BE2C (cell line): ENCODE measurements around the gene B3GALT2.
A peak's percentile ranks its signal among the peaks of the same experiment; 100 is the strongest.

Experiments
- DNase-seq: peaks from one replicate; pipeline ENCODE4 v3.0.0-alpha.2; 2020
- H3K27me3 ChIP-seq: fragments of 250-450 bp; sonication (Bioruptor Pico); 2 replicates; pipeline ENCODE4 v1.5.1; 2020; ENCODE audit warnings: mild to moderate bottlenecking
- H3K36me3 ChIP-seq: fragments of 250-450 bp; sonication (Bioruptor Pico); 2 replicates; pipeline ENCODE4 v1.5.1; 2020; ENCODE audit warnings: mild to moderate bottlenecking
- H3K4me1 ChIP-seq: fragments of 250-450 bp; sonication (Bioruptor Pico); 2 replicates; pipeline ENCODE4 v1.5.1; 2020
- H3K4me3 ChIP-seq: 2 replicates; pipeline ENCODE4 v1.5.1; 2011; ENCODE audit warnings: low read depth, low read length
- H3K9me3 ChIP-seq: fragments of 250-450 bp; sonication (Bioruptor Pico); 2 replicates; pipeline ENCODE4 v1.5.1; 2020
- TF ChIP-seq, protein P1 (sequence below): IDR thresholded peaks from 2 replicates; pipeline ENCODE4 v1.5.1; 2012; ENCODE audit warnings: mild to moderate bottlenecking, low read depth, low read length

B3GALT2 gene

DNA sequence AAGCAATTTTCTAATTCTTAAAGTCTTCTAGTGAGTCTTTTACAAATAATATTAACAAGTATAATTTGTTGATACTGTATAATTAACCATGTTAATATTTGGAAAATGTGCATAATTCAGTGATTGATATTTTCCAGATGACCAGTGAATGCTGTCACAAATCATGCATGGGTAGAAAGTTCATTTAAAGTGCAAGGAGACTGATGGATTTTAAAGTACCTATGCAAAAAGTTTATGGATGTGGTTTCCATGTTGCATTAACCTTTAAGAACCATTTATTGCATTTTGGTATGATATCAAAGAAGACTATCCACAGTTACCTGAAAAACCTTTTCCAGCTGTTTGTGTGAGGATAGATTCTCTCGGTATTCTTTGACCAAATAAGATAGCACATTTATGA lies 41.4 kb downstream of the B3GALT2 start:
- no peaks in the 10 kb centered on the region for H3K4me1 ChIP-seq
- H3K36me3 ChIP-seq, result peaks cover 45% of the 10 kb centered on the region
- H3K9me3 ChIP-seq, result no peaks in the 10 kb centered on the region
- no peak overlapping the region for H3K4me3 ChIP-seq
- no peaks in the 10 kb centered on the region for H3K27me3 ChIP-seq
- DNase-seq, result no peak
- TF ChIP-seq, protein P1, sequence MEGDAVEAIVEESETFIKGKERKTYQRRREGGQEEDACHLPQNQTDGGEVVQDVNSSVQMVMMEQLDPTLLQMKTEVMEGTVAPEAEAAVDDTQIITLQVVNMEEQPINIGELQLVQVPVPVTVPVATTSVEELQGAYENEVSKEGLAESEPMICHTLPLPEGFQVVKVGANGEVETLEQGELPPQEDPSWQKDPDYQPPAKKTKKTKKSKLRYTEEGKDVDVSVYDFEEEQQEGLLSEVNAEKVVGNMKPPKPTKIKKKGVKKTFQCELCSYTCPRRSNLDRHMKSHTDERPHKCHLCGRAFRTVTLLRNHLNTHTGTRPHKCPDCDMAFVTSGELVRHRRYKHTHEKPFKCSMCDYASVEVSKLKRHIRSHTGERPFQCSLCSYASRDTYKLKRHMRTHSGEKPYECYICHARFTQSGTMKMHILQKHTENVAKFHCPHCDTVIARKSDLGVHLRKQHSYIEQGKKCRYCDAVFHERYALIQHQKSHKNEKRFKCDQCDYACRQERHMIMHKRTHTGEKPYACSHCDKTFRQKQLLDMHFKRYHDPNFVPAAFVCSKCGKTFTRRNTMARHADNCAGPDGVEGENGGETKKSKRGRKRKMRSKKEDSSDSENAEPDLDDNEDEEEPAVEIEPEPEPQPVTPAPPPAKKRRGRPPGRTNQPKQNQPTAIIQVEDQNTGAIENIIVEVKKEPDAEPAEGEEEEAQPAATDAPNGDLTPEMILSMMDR, result no peak

DNA sequence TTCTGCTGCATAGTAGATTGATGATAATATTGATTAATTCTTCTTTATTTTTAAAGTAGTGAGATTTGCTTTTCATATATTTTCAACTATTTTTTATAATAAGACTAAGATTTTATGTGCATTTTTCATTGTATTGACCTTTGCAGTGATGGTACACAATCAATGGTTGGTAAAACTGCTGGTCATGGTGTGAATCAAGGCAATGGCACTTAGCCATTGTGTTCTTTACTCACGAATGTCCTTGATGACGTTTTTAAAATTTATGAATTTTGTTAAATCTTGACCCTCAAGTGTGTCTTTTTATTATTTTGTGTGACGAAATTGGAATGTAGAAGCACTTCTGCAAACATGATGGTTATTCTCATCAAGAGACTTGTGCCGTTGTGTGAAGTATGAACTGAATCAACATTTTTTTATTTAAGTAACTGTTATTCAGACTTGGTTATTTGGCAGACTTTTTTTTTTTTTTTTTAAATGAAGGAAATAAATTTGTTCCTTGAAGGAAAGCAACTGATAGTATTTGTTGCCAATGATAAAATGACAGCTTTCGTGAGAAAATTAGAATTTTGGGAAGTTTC lies 42.0 kb downstream of the B3GALT2 start:
- Histone ChIP-seq H3K36me3 (peaks cover 48% of the 10 kb centered on the region), H3K4me3 (no peak overlapping the region), H3K4me1 (no peaks in the 10 kb centered on the region), H3K9me3 (no peaks in the 10 kb centered on the region), H3K27me3 (no peaks in the 10 kb centered on the region)
- TF ChIP-seq, protein P1, result no peak
- no peak for DNase-seq

DNA sequence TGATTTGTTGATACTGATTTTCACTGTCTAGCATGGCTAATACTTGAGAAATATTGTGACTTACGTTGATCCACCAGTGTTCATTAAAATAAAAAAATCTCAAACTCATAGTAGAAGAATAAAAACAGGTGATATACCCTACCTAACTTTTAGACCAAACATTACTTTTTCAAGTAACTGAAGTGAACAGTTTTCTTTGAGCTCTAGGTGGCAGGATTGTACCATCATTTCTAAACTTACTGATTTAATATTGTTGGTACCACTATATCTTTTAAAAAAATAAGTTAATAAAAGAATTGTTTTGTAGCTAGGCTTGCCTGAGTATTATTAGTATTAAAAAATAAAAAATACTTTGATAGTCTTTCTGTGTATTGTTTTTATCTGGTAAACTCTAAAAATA lies 43.1 kb downstream of the B3GALT2 start:
- Histone ChIP-seq H3K36me3 (peaks cover 53% of the 10 kb centered on the region), H3K9me3 (no peaks in the 10 kb centered on the region), H3K4me1 (no peaks in the 10 kb centered on the region), H3K27me3 (no peaks in the 10 kb centered on the region), H3K4me3 (no peak overlapping the region)
- TF ChIP-seq, protein P1, result peak; percentile 49; the same call in 1 of the 2 replicates
- no peak for DNase-seq

DNA sequence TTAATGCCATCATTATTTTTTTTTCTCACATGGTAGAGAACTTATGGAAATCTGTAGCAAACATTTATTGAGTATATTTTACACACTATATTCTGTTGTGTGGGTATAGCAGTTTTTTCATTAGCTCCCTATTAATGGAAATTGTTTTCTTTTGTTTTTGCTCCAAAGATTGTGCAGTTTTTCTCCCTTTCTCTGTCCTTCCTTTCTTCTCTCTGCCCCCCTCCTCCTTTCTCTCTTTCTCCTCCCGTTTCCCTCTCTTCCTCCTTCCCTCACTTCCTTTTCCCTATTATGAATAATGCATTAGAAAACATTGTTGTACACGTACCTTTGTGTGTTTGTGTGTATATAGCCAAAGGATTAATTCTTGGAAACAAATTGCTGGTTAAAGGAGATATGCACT lies 44.0 kb downstream of the B3GALT2 start:
- DNase-seq, result no peak
- TF ChIP-seq, protein P1, result no peak
- Histone ChIP-seq H3K4me1 (no peaks in the 10 kb centered on the region), H3K27me3 (no peaks in the 10 kb centered on the region), H3K4me3 (no peak overlapping the region), H3K9me3 (no peaks in the 10 kb centered on the region), H3K36me3 (peaks cover 51% of the 10 kb centered on the region)

DNA sequence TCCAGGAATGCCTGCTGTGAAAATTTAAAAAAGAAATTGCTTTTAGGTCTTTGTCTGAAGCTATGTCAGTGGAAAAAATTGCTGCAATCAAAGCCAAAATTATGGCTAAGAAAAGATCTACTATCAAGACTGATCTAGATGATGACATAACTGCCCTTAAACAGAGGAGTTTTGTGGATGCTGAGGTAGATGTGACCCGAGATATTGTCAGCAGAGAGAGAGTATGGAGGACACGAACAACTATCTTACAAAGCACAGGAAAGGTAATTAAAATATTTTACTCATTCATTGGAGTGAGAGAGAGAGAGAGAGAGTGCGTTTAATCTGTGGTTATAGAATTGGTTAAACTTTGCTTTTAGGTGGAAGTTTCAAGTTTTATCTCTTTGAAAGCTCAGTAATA lies 44.6 kb downstream of the B3GALT2 start:
- Histone ChIP-seq H3K9me3 (no peaks in the 10 kb centered on the region), H3K4me3 (no peak overlapping the region), H3K4me1 (no peaks in the 10 kb centered on the region), H3K36me3 (peaks cover 52% of the 10 kb centered on the region), H3K27me3 (no peaks in the 10 kb centered on the region)
- TF ChIP-seq, protein P1, result no peak
- DNase-seq, result no peak

DNA sequence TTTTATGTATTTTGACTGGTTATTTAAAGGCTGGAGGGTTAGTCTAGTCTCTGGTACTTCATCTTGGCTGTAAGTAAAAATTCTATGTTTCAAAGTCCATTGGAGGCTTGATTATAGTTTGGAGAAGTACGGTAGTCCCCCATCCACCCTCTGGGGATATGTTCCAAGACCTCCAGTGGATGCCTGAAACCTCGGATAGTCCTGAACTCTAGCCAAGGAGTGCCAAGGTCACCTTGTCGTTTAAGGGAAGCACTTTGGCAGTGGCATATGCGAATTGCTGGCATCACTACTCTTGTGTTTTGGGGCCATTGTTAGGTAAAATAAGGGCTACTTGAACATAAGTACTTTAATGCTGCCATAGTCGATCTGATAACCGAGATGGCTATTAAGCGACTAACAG lies 46.2 kb downstream of the B3GALT2 start:
- Histone ChIP-seq H3K36me3 (peaks cover 56% of the 10 kb centered on the region), H3K4me3 (no peak overlapping the region), H3K27me3 (no peaks in the 10 kb centered on the region), H3K9me3 (no peaks in the 10 kb centered on the region), H3K4me1 (no peaks in the 10 kb centered on the region)
- no peak for DNase-seq
- TF ChIP-seq, protein P1, result no peak
